Right lobe of liver (tissue), 4 donors: Measurements from ENCODE around the gene NAGPA.
A peak's percentile ranks its signal among the peaks of the same experiment; 100 is the strongest.

Source experiments
- CTCF ChIP-seq, 4 donors: fragments of 200-600 bp in 3 of 4; fragments of 450-650 bp in 1 of 4; IDR thresholded peaks; one replicate each; pipeline versions ENCODE4 v1.5.1 to v1.8.0; 2016 to 2022; ENCODE audit warnings: antibody characterized with exemption in 4 of 4, mild to moderate bottlenecking in 2 of 4
- POLR2A ChIP-seq: fragments of 450-650 bp; IDR thresholded peaks from one replicate; pipeline ENCODE4 v1.6.1; 2017; ENCODE audit warnings: antibody characterized with exemption, mild to moderate bottlenecking
- donor health status: DM: no; HTN: no; CAD: no.
- donor health status: DM: no; HTN: no; CAD: no.
- donor health status: DM: no; HTN: yes; CAD: no.

GRCh38 chr16:5071681-5072333, 38.1 kb upstream of the NAGPA start, which contains the start of gene ALG1:
- TF ChIP-seq CTCF (IDR thresholded peaks at IDR 0.05) (no peak), POLR2A (peak; percentile 82)
